ENCODE data around the gene PPP1R15B. TPM values are rescaled to one million over a fixed set of nuclear protein-coding genes. Genes with fewer than 3 reads are reported as not detected.
A peak's percentile ranks its signal among the peaks of the same experiment; 100 is the strongest.

PPP1R15B gene
- total RNA-seq, 2 donors from 2014 or later: 44.8 to 79.2 TPM

GRCh38 chr1:204457666-204458065 is 46.0 kb upstream of the PPP1R15B start:
- H3K36me3 Mint-ChIP-seq (ENCODE audit: low read depth): peaks cover 54% of the 10 kb centered on the region
- H3K4me3 Mint-ChIP-seq: no peak overlapping the region
- no peaks in the 10 kb centered on the region for H3K27me3 Mint-ChIP-seq (ENCODE audit: insufficient read depth)
- peaks cover 16% of the 10 kb centered on the region for H3K36me3 ChIP-seq (ENCODE audit: control insufficient read depth, insufficient read depth, low read length)
- TF ChIP-seq, protein P1, sequence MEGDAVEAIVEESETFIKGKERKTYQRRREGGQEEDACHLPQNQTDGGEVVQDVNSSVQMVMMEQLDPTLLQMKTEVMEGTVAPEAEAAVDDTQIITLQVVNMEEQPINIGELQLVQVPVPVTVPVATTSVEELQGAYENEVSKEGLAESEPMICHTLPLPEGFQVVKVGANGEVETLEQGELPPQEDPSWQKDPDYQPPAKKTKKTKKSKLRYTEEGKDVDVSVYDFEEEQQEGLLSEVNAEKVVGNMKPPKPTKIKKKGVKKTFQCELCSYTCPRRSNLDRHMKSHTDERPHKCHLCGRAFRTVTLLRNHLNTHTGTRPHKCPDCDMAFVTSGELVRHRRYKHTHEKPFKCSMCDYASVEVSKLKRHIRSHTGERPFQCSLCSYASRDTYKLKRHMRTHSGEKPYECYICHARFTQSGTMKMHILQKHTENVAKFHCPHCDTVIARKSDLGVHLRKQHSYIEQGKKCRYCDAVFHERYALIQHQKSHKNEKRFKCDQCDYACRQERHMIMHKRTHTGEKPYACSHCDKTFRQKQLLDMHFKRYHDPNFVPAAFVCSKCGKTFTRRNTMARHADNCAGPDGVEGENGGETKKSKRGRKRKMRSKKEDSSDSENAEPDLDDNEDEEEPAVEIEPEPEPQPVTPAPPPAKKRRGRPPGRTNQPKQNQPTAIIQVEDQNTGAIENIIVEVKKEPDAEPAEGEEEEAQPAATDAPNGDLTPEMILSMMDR (conservative IDR thresholded peaks at IDR 0.05): no peak
- DNase-seq: no peak
- H3K27me3 ChIP-seq (ENCODE audit: control insufficient read depth, insufficient read depth, low read length, poor library complexity, severe bottlenecking): no peaks in the 10 kb centered on the region
- no peaks in the 10 kb centered on the region for H3K9me3 ChIP-seq (ENCODE audit: control insufficient read depth, low read length)
- peak overlapping the region; percentile 98 for H3K27ac ChIP-seq (ENCODE audit: low read depth, low read length)
- WGBS, 2 experiments (ENCODE audit: insufficient coverage in 1 of 2, insufficient read length in 1 of 2): 90% methylated on average over 5 of the region's 5 CpGs; no CpG with 5 or more reads in 1 of the 2 experiments
- no peaks in the 10 kb centered on the region for H3K4me1 ChIP-seq (ENCODE audit: control insufficient read depth, insufficient read depth, low read length)
- no peak overlapping the region for H3K27ac Mint-ChIP-seq
- H3K9me3 Mint-ChIP-seq: peaks cover 3% of the 10 kb centered on the region
- H3K9ac ChIP-seq (ENCODE audit: extremely low read depth, low read length, poor library complexity, severe bottlenecking): no peak overlapping the region
- no peak overlapping the region for H3K4me3 ChIP-seq (ENCODE audit: low read length)
- no peaks in the 10 kb centered on the region for H3K4me1 Mint-ChIP-seq

DNA sequence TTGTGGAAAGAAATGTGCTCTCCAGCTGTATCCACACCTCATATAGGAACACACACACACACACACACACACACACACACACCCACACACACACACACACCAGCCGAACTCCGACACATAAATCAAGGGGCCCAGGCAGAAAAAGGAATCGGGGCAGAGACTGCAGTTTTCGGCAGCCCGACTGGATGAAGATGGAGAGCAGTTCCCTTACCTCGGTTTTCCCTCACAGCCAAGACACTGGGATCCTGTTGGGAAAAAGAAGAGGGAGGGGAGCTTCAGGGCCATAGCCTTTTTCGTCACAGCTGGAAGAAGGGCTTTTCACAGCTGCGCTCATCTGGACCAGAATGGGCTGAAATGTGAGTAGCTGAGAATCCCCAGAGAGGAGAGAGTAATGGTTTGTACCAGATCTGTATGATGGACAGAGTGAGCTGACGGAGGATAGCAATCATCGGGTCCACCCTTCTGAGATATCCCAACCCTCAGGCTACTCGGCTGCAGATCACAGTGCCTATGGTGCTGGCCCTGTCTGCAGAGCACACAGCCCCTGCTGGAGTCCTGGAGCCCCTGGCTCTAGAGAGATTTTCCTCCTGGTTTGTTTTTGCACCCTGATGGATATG is 45.3 kb upstream of the PPP1R15B start:
- Histone ChIP-seq H3K4me1 (ENCODE audit: control insufficient read depth, insufficient read depth, low read length) (no peaks in the 10 kb centered on the region), H3K27ac (ENCODE audit: low read depth, low read length) (peak overlapping the region; percentile 98), H3K36me3 (ENCODE audit: control insufficient read depth, insufficient read depth, low read length) (peaks cover 16% of the 10 kb centered on the region), H3K4me3 (ENCODE audit: low read length) (no peak overlapping the region), H3K27me3 (ENCODE audit: control insufficient read depth, insufficient read depth, low read length, poor library complexity, severe bottlenecking) (no peaks in the 10 kb centered on the region), H3K9me3 (ENCODE audit: control insufficient read depth, low read length) (no peaks in the 10 kb centered on the region), H3K9ac (ENCODE audit: extremely low read depth, low read length, poor library complexity, severe bottlenecking) (no peak overlapping the region)
- no peak overlapping the region for H3K4me3 Mint-ChIP-seq
- 78 to 89% methylated on average over 6 to 11 of the region's 11 CpGs for WGBS, 2 experiments (ENCODE audit: insufficient coverage in 1 of 2, insufficient read length in 1 of 2)
- no peak for DNase-seq
- H3K27me3 Mint-ChIP-seq (ENCODE audit: insufficient read depth): no peaks in the 10 kb centered on the region
- TF ChIP-seq, protein P1 (conservative IDR thresholded peaks at IDR 0.05): no peak
- peaks cover 48% of the 10 kb centered on the region for H3K36me3 Mint-ChIP-seq (ENCODE audit: low read depth)
- H3K9me3 Mint-ChIP-seq: no peaks in the 10 kb centered on the region
- H3K27ac Mint-ChIP-seq: no peak overlapping the region
- H3K4me1 Mint-ChIP-seq: no peaks in the 10 kb centered on the region

- H3K4me3 ChIP-seq (ENCODE audit: low read length): no peak overlapping the region
- Mint-ChIP-seq H3K27ac (no peak overlapping the region), H3K27me3 (ENCODE audit: insufficient read depth) (no peaks in the 10 kb centered on the region), H3K9me3 (no peaks in the 10 kb centered on the region), H3K36me3 (ENCODE audit: low read depth) (peaks cover 40% of the 10 kb centered on the region), H3K4me1 (peaks cover 8% of the 10 kb centered on the region), H3K4me3 (no peak overlapping the region)
- TF ChIP-seq, protein P1 (conservative IDR thresholded peaks at IDR 0.05): no peak
- no peaks in the 10 kb centered on the region for H3K9me3 ChIP-seq (ENCODE audit: control insufficient read depth, low read length)
- H3K36me3 ChIP-seq (ENCODE audit: control insufficient read depth, insufficient read depth, low read length): peaks cover 16% of the 10 kb centered on the region
- no peak overlapping the region for H3K9ac ChIP-seq (ENCODE audit: extremely low read depth, low read length, poor library complexity, severe bottlenecking)
- no peaks in the 10 kb centered on the region for H3K4me1 ChIP-seq (ENCODE audit: control insufficient read depth, insufficient read depth, low read length)
- peak overlapping the region; percentile 98 for H3K27ac ChIP-seq (ENCODE audit: low read depth, low read length)
- DNase-seq: no peak
- H3K27me3 ChIP-seq (ENCODE audit: control insufficient read depth, insufficient read depth, low read length, poor library complexity, severe bottlenecking): no peaks in the 10 kb centered on the region
- 80 to 94% methylated on average over 2 to 9 of the region's 9 CpGs for WGBS, 2 experiments (ENCODE audit: insufficient coverage in 1 of 2, insufficient read length in 1 of 2)
These were observed 44.2 kb upstream of the PPP1R15B start for GRCh38 chr1:204455831-204456145.
